Activated B cell treated with CpG ODN at 0.5 μM for 24 hours (primary cell): ENCODE measurements around the gene PRR36. TPM values are rescaled to one million over a fixed set of nuclear protein-coding genes. Genes with fewer than 3 reads are reported as not detected.

ENCODE experiments used
- ATAC-seq: fragments of 200-7000 bp; cut with Tn5 transposase; one replicate; pipeline ENCODE4 v1.10.0; 2021; ENCODE audit warnings: low read depth, mild to moderate bottlenecking, moderate library complexity
- CTCF ChIA-PET: fragments of 350-600 bp; sonication (Branson Sonifier 250); formaldehyde crosslinking; loops from one replicate; lab custom pipeline; 2021; ENCODE audit warnings: antibody characterized with exemption; lab: Charles Lee
- POLR2A ChIA-PET: fragments of 350-600 bp; sonication (Branson Sonifier 250); formaldehyde crosslinking; loops from one replicate; lab custom pipeline; 2021; ENCODE audit warnings: antibody characterized with exemption; lab: Charles Lee
- DNase-seq: peaks from one replicate; pipeline ENCODE4 v3.0.0; 2022
- H3K27ac Mint-ChIP-seq: one replicate; pipeline ENCODE4 v1.8.0; 2020; ENCODE audit warnings: mixed read lengths
- H3K27me3 Mint-ChIP-seq: one replicate; pipeline ENCODE4 v1.8.0; 2021; ENCODE audit warnings: mixed read lengths
- H3K36me3 Mint-ChIP-seq: one replicate; pipeline ENCODE4 v1.8.0; 2021; ENCODE audit warnings: low read depth, mixed read lengths
- H3K4me1 Mint-ChIP-seq: one replicate; pipeline ENCODE4 v1.8.0; 2021; ENCODE audit warnings: mixed read lengths
- H3K4me3 Mint-ChIP-seq: one replicate; pipeline ENCODE4 v1.8.0; 2020; ENCODE audit warnings: mild to moderate bottlenecking, mixed read lengths
- H3K9me3 Mint-ChIP-seq: one replicate; pipeline ENCODE4 v1.8.0; 2020; ENCODE audit warnings: mixed read lengths
- CTCF ChIP-seq: fragments of 200-600 bp; IDR thresholded peaks from one replicate; pipeline ENCODE4 v1.8.0; 2022; ENCODE audit warnings: antibody characterized with exemption, mild to moderate bottlenecking
- intact Hi-C: fragments of 100-400 bp; cut with micrococcal nuclease; formaldehyde crosslinking; loops from one replicate; pipeline ENCODE4 v1.15.1; 2024
- total RNA-seq: library from RNA; stranded (reverse); gene quantifications from 2 replicates; pipeline ENCODE4 v1.2.3, GENCODE V29; 2022

Gene PRR36
- total RNA-seq, 1 donor from 2014 or later = not detected

- intact Hi-C loops = no loop called here
- POLR2A ChIA-PET = no interaction called here
- Mint-ChIP-seq H3K4me3 (no peak overlapping the region), H3K9me3 (no peaks in the 10 kb centered on the region), H3K27ac (no peak overlapping the region), H3K4me1 (no peaks in the 10 kb centered on the region), H3K27me3 (no peaks in the 10 kb centered on the region), H3K36me3 (no peaks in the 10 kb centered on the region)
- CTCF ChIA-PET = no interaction called here
- ATAC-seq = no peak
- no peak for TF ChIP-seq CTCF
- DNase-seq = no peak
Measured at GRCh38 chr19:7846155-7846646, 28.0 kb downstream of the PRR36 start.

GRCh38 chr19:7845390-7846154, 28.6 kb downstream of the PRR36 start:
- Mint-ChIP-seq H3K4me1 (no peaks in the 10 kb centered on the region), H3K27ac (no peak overlapping the region), H3K27me3 (no peaks in the 10 kb centered on the region), H3K9me3 (no peaks in the 10 kb centered on the region), H3K36me3 (no peaks in the 10 kb centered on the region), H3K4me3 (no peak overlapping the region)
- intact Hi-C loops = no loop called here
- CTCF ChIA-PET = no interaction called here
- no peak for TF ChIP-seq CTCF
- no peak for DNase-seq
- no peak for ATAC-seq
- POLR2A ChIA-PET = no interaction called here

- no peak overlapping the region for H3K27ac Mint-ChIP-seq
- DNase-seq = no peak
- no peaks in the 10 kb centered on the region for H3K36me3 Mint-ChIP-seq
- ChIA-PET CTCF (no interaction called here), POLR2A (no interaction called here)
- intact Hi-C loops = no loop called here
- no peak overlapping the region for H3K4me3 Mint-ChIP-seq
- ATAC-seq = no peak
- H3K9me3 Mint-ChIP-seq = no peaks in the 10 kb centered on the region
- H3K4me1 Mint-ChIP-seq = no peaks in the 10 kb centered on the region
- no peak for TF ChIP-seq CTCF
- H3K27me3 Mint-ChIP-seq = no peaks in the 10 kb centered on the region
Measured at GRCh38 chr19:7844951-7845350, 29.2 kb downstream of the PRR36 start.

- POLR2A ChIA-PET = no interaction called here
- TF ChIP-seq CTCF = no peak
- DNase-seq = no peak
- no peaks in the 10 kb centered on the region for H3K9me3 Mint-ChIP-seq
- no peak overlapping the region for H3K4me3 Mint-ChIP-seq
- H3K27ac Mint-ChIP-seq = no peak overlapping the region
- no peaks in the 10 kb centered on the region for H3K4me1 Mint-ChIP-seq
- CTCF ChIA-PET = no interaction called here
- no peaks in the 10 kb centered on the region for H3K27me3 Mint-ChIP-seq
- no peak for ATAC-seq
- intact Hi-C loops = no loop called here
- H3K36me3 Mint-ChIP-seq = no peaks in the 10 kb centered on the region
Measured at GRCh38 chr19:7844405-7844804, 29.8 kb downstream of the PRR36 start.

GRCh38 chr19:7843521-7843920, 30.7 kb downstream of the PRR36 start:
- H3K4me3 Mint-ChIP-seq = no peak overlapping the region

More at GRCh38 chr19:7843521-7843920, 30.7 kb downstream of the PRR36 start:
- no peaks in the 10 kb centered on the region for H3K4me1 Mint-ChIP-seq
- ChIA-PET POLR2A (no interaction called here), CTCF (no interaction called here)
- ATAC-seq (no peak), DNase-seq (no peak)
- no peaks in the 10 kb centered on the region for H3K36me3 Mint-ChIP-seq
- intact Hi-C loops = no loop called here
- no peaks in the 10 kb centered on the region for H3K27me3 Mint-ChIP-seq
- H3K27ac Mint-ChIP-seq = no peak overlapping the region
- H3K9me3 Mint-ChIP-seq = no peaks in the 10 kb centered on the region
- TF ChIP-seq CTCF = no peak
